ENCODE results near the gene ARL16.

The ARL16 gene

GRCh38 chr17:81641825-81642489, 41.6 kb downstream of the ARL16 start:
- DNase-seq: no peak

GRCh38 chr17:81640011-81640410, 43.6 kb downstream of the ARL16 start:
- DNase-seq: no peak

- no peak for DNase-seq
These were observed 44.9 kb downstream of the ARL16 start for GRCh38 chr17:81638683-81639082.

GRCh38 chr17:81636505-81637288, 46.9 kb downstream of the ARL16 start, which contains the start of the genes NPLOC4 and TSPAN10:
Gene NPLOC4, minus strand, starts transcription at chr17:81637112. Its CDS starts 182 bp downstream, at chr17:81636930.
Gene TSPAN10, plus strand, starts transcription at chr17:81637196. Its CDS starts 5,217 bp downstream, at chr17:81642413.
- DNase-seq: peak; percentile 88

- DNase-seq: no peak
These were observed 47.6 kb downstream of the ARL16 start for GRCh38 chr17:81635973-81636504.

GRCh38 chr17:81635431-81635830, 48.2 kb downstream of the ARL16 start:
- DNase-seq: no peak

- DNase-seq: no peak
These were observed 52.1 kb downstream of the ARL16 start for GRCh38 chr17:81631482-81631881.
